Measurements from ENCODE around the gene C1orf94. TPM values are rescaled to one million over a fixed set of nuclear protein-coding genes. Genes with fewer than 3 reads are reported as not detected.

The C1orf94 gene
- total RNA-seq, 1 donor from 2014 or later, result not detected

- peaks cover 3% of the 10 kb centered on the region for H3K9me3 Mint-ChIP-seq (ENCODE audit: unreplicated experiment)
- H3K36me3 Mint-ChIP-seq (ENCODE audit: unreplicated experiment), result peaks cover 5% of the 10 kb centered on the region
- peaks cover 3% of the 10 kb centered on the region for H3K27me3 Mint-ChIP-seq (ENCODE audit: unreplicated experiment)
- no peak for TF ChIP-seq CTCF (IDR thresholded peaks at IDR 0.05; ENCODE audit: partially characterized antibody, unreplicated experiment)
- DNase-seq, result no peak
- no peak overlapping the region for H3K4me3 Mint-ChIP-seq (ENCODE audit: unreplicated experiment)
- no peak overlapping the region for H3K27ac Mint-ChIP-seq (ENCODE audit: unreplicated experiment)
- H3K4me1 Mint-ChIP-seq (ENCODE audit: low read depth, unreplicated experiment), result no peaks in the 10 kb centered on the region
Measured at GRCh38 chr1:34130306-34130705, 46.4 kb upstream of the C1orf94 start.

GRCh38 chr1:34131396-34132160, 45.1 kb upstream of the C1orf94 start:
- peaks cover 3% of the 10 kb centered on the region for H3K27me3 Mint-ChIP-seq (ENCODE audit: unreplicated experiment)
- DNase-seq, result no peak
- no peak overlapping the region for H3K4me3 Mint-ChIP-seq (ENCODE audit: unreplicated experiment)
- H3K27ac Mint-ChIP-seq (ENCODE audit: unreplicated experiment), result no peak overlapping the region
- peaks cover 3% of the 10 kb centered on the region for H3K9me3 Mint-ChIP-seq (ENCODE audit: unreplicated experiment)
- peaks cover 5% of the 10 kb centered on the region for H3K36me3 Mint-ChIP-seq (ENCODE audit: unreplicated experiment)
- TF ChIP-seq CTCF (IDR thresholded peaks at IDR 0.05; ENCODE audit: partially characterized antibody, unreplicated experiment), result no peak
- H3K4me1 Mint-ChIP-seq (ENCODE audit: low read depth, unreplicated experiment), result no peaks in the 10 kb centered on the region

GRCh38 chr1:34132161-34132420, 44.6 kb upstream of the C1orf94 start:
- TF ChIP-seq CTCF (IDR thresholded peaks at IDR 0.05; ENCODE audit: partially characterized antibody, unreplicated experiment), result no peak
- no peak for DNase-seq
- Mint-ChIP-seq H3K4me1 (ENCODE audit: low read depth, unreplicated experiment) (no peaks in the 10 kb centered on the region), H3K36me3 (ENCODE audit: unreplicated experiment) (no peaks in the 10 kb centered on the region), H3K27me3 (ENCODE audit: unreplicated experiment) (no peaks in the 10 kb centered on the region), H3K4me3 (ENCODE audit: unreplicated experiment) (no peak overlapping the region), H3K9me3 (ENCODE audit: unreplicated experiment) (peaks cover 2% of the 10 kb centered on the region), H3K27ac (ENCODE audit: unreplicated experiment) (no peak overlapping the region)

GRCh38 chr1:34137411-34137810, 39.3 kb upstream of the C1orf94 start:
- no peaks in the 10 kb centered on the region for H3K4me1 Mint-ChIP-seq (ENCODE audit: low read depth, unreplicated experiment)
- DNase-seq, result no peak
- no peak for TF ChIP-seq CTCF (IDR thresholded peaks at IDR 0.05; ENCODE audit: partially characterized antibody, unreplicated experiment)
- no peaks in the 10 kb centered on the region for H3K27me3 Mint-ChIP-seq (ENCODE audit: unreplicated experiment)
- H3K36me3 Mint-ChIP-seq (ENCODE audit: unreplicated experiment), result peaks cover 4% of the 10 kb centered on the region
- no peak overlapping the region for H3K27ac Mint-ChIP-seq (ENCODE audit: unreplicated experiment)
- H3K4me3 Mint-ChIP-seq (ENCODE audit: unreplicated experiment), result no peak overlapping the region
- H3K9me3 Mint-ChIP-seq (ENCODE audit: unreplicated experiment), result no peaks in the 10 kb centered on the region

GRCh38 chr1:34140011-34140676, 36.6 kb upstream of the C1orf94 start:
- Mint-ChIP-seq H3K4me3 (ENCODE audit: unreplicated experiment) (no peak overlapping the region), H3K4me1 (ENCODE audit: low read depth, unreplicated experiment) (no peaks in the 10 kb centered on the region)
- DNase-seq, result no peak

More at GRCh38 chr1:34140011-34140676, 36.6 kb upstream of the C1orf94 start:
- Mint-ChIP-seq H3K27ac (ENCODE audit: unreplicated experiment) (no peak overlapping the region), H3K27me3 (ENCODE audit: unreplicated experiment) (no peaks in the 10 kb centered on the region), H3K9me3 (ENCODE audit: unreplicated experiment) (no peaks in the 10 kb centered on the region), H3K36me3 (ENCODE audit: unreplicated experiment) (peaks cover 4% of the 10 kb centered on the region)
- TF ChIP-seq CTCF (IDR thresholded peaks at IDR 0.05; ENCODE audit: partially characterized antibody, unreplicated experiment), result no peak

All from glutamatergic neuron (in vitro differentiated cells).